ENCODE results near the gene BBS9.
"Not testable (repeated sequence)": the region's sequence is repeated elsewhere in the genome, so short reads cannot be mapped to it uniquely, and the experiment has no call there.

BBS9 gene

GRCh38 chr7:33485747-33486493 lies 356.6 kb downstream of the BBS9 start:
- no peak for DNase-seq (ENCODE audit: low read depth in 2 of 3, low spot score in 1 of 3)

GRCh38 chr7:33486633-33487032 lies 357.3 kb downstream of the BBS9 start:
- no peak for DNase-seq (ENCODE audit: low read depth in 2 of 3, low spot score in 1 of 3)

- no peak for DNase-seq (ENCODE audit: low read depth in 2 of 3, low spot score in 1 of 3)
Observed at GRCh38 chr7:33487998-33488682, 358.8 kb downstream of the BBS9 start.

- DNase-seq (ENCODE audit: low read depth in 2 of 3, low spot score in 1 of 3), result no peak
Observed at GRCh38 chr7:33494474-33494873, 365.1 kb downstream of the BBS9 start.

GRCh38 chr7:33495207-33495606 lies 365.8 kb downstream of the BBS9 start:
- no peak for DNase-seq (ENCODE audit: low read depth in 2 of 3, low spot score in 1 of 3)

GRCh38 chr7:33497051-33497450 lies 367.7 kb downstream of the BBS9 start:
- DNase-seq (ENCODE audit: low read depth in 2 of 3, low spot score in 1 of 3), result no peak

GRCh38 chr7:33500703-33501701 lies 371.6 kb downstream of the BBS9 start:
- no peak for DNase-seq (ENCODE audit: low read depth in 2 of 3, low spot score in 1 of 3)

- no peak for DNase-seq (ENCODE audit: low read depth in 2 of 3, low spot score in 1 of 3)
Observed at GRCh38 chr7:33503014-33503413, 373.6 kb downstream of the BBS9 start.

GRCh38 chr7:33503736-33504135 lies 374.4 kb downstream of the BBS9 start:
- no peak for DNase-seq (ENCODE audit: low read depth in 2 of 3, low spot score in 1 of 3)

- DNase-seq (ENCODE audit: low read depth in 2 of 3, low spot score in 1 of 3), result no peak
Observed at GRCh38 chr7:33504266-33504665, 374.9 kb downstream of the BBS9 start.

- no peak for DNase-seq (ENCODE audit: low read depth in 2 of 3, low spot score in 1 of 3)
Observed at GRCh38 chr7:33509206-33509605, 379.8 kb downstream of the BBS9 start.

GRCh38 chr7:33511778-33512177 lies 382.4 kb downstream of the BBS9 start:
- DNase-seq (ENCODE audit: low read depth in 2 of 3, low spot score in 1 of 3), result no peak

GRCh38 chr7:33516568-33516967 lies 387.2 kb downstream of the BBS9 start:
- no peak for DNase-seq (ENCODE audit: low read depth in 2 of 3, low spot score in 1 of 3)

- DNase-seq (ENCODE audit: low read depth in 2 of 3, low spot score in 1 of 3), result no peak
Observed at GRCh38 chr7:33517191-33517590, 387.8 kb downstream of the BBS9 start.

GRCh38 chr7:33527008-33527407 lies 397.6 kb downstream of the BBS9 start:
- DNase-seq (ENCODE audit: low read depth in 2 of 3, low spot score in 1 of 3), result not testable (repeated sequence)

GRCh38 chr7:33527613-33528012 lies 398.2 kb downstream of the BBS9 start:
- not testable (repeated sequence) for DNase-seq (ENCODE audit: low read depth in 2 of 3, low spot score in 1 of 3)

GRCh38 chr7:33529070-33529469 lies 399.7 kb downstream of the BBS9 start:
- DNase-seq (ENCODE audit: low read depth in 2 of 3, low spot score in 1 of 3), result no peak

- no peak for DNase-seq (ENCODE audit: low read depth in 2 of 3, low spot score in 1 of 3)
Observed at GRCh38 chr7:33530664-33531063, 401.3 kb downstream of the BBS9 start.

GRCh38 chr7:33531888-33532287 lies 402.5 kb downstream of the BBS9 start:
- DNase-seq (ENCODE audit: low read depth in 2 of 3, low spot score in 1 of 3), result no peak

GRCh38 chr7:33534833-33535232 lies 405.5 kb downstream of the BBS9 start:
- DNase-seq (ENCODE audit: low read depth in 2 of 3, low spot score in 1 of 3), result no peak

GRCh38 chr7:33535989-33536388 lies 406.6 kb downstream of the BBS9 start:
- DNase-seq (ENCODE audit: low read depth in 2 of 3, low spot score in 1 of 3), result no peak
